ENCODE results near the gene USP34.

GRCh38 chr2:61469424-61470121, 1.3 kb downstream of the USP34 start:
- TF ChIP-seq RFX5 (IDR thresholded peaks at IDR 0.05; ENCODE audit: low read depth, low read length) (no peak), CTCF (conservative IDR thresholded peaks at IDR 0.05; ENCODE audit: low read depth, low read length) (no peak), RAD21 (IDR thresholded peaks at IDR 0.05; ENCODE audit: low read length) (no peak), USF2 (IDR thresholded peaks at IDR 0.05; ENCODE audit: low read depth, low read length) (no peak), POLR2A (IDR thresholded peaks at IDR 0.05; ENCODE audit: low read depth, low read length) (no peak), SMC3 (IDR thresholded peaks at IDR 0.05; ENCODE audit: low read depth, low read length) (no peak), MAFK (IDR thresholded peaks at IDR 0.05; ENCODE audit: low read depth, low read length) (no peak)

Measured in IMR-90 (cell line).